Right atrium auricular region (tissue), 2 donors: ENCODE measurements around the gene BBS10. TPM values are rescaled to one million over a fixed set of nuclear protein-coding genes. Genes with fewer than 3 reads are reported as not detected.
"Not testable (repeated sequence)": the region's sequence is repeated elsewhere in the genome, so short reads cannot be mapped to it uniquely, and the experiment has no call there.

ENCODE experiments used
- DNase-seq: peaks from one replicate; pipeline ENCODE4 v3.0.0-alpha.2; 2019; ENCODE audit warnings: low spot score
- H3K27ac ChIP-seq, 2 donors: fragments of 200-600 bp; sonication (generic); 1 replicate in 1 of 2; 2 replicates in 1 of 2; pipeline ENCODE4 v1.5.1; 2016 to 2019
- H3K27me3 ChIP-seq, 2 donors: fragments of 200-600 bp; sonication (generic); one replicate each; pipeline versions ENCODE4 v1.5.1 to v1.6.0; 2017 to 2019
- H3K36me3 ChIP-seq: fragments of 200-600 bp; sonication (generic); one replicate; pipeline ENCODE4 v1.5.1; 2016
- H3K4me1 ChIP-seq, 2 donors: fragments of 200-600 bp; sonication (generic); one replicate each; pipeline versions ENCODE4 v1.5.1 to v1.6.0; 2017 to 2019
- H3K4me3 ChIP-seq, 2 donors: fragments of 200-600 bp; sonication (generic); 1 replicate in 1 of 2; 2 replicates in 1 of 2; pipeline ENCODE4 v1.5.1; 2017 to 2019; ENCODE audit warnings: mild to moderate bottlenecking in 1 of 2, moderate library complexity in 1 of 2
- H3K9me3 ChIP-seq, 2 donors: fragments of 200-600 bp; sonication (generic); one replicate each; pipeline ENCODE4 v1.5.1; 2019
- total RNA-seq, 2 donors: library from RNA; depleted of rRNA; stranded (reverse); fragments of >200 nt; gene quantifications; one replicate each; pipeline ENCODE4 v1.1.0, GENCODE V29; 2016
- TF ChIP-seq, protein P1 (sequence below), 2 donors: fragments of 200-600 bp; sonication (generic); IDR thresholded peaks; one replicate each; pipeline ENCODE4 v1.5.1; 2019; ENCODE audit warnings: antibody characterized with exemption in 2 of 2

BBS10 gene
- total RNA-seq, 2 donors from 2014 or later, result 9.3 to 12.9 TPM

GRCh38 chr12:76366163-76366562, 17.9 kb upstream of the BBS10 start:
- no peak overlapping the region for H3K4me3 ChIP-seq
- DNase-seq, result no peak
- H3K9me3 ChIP-seq, result no peaks in the 10 kb centered on the region
- H3K36me3 ChIP-seq, result peaks cover 39% of the 10 kb centered on the region
- H3K4me1 ChIP-seq, result no peaks in the 10 kb centered on the region
- TF ChIP-seq, protein P1, sequence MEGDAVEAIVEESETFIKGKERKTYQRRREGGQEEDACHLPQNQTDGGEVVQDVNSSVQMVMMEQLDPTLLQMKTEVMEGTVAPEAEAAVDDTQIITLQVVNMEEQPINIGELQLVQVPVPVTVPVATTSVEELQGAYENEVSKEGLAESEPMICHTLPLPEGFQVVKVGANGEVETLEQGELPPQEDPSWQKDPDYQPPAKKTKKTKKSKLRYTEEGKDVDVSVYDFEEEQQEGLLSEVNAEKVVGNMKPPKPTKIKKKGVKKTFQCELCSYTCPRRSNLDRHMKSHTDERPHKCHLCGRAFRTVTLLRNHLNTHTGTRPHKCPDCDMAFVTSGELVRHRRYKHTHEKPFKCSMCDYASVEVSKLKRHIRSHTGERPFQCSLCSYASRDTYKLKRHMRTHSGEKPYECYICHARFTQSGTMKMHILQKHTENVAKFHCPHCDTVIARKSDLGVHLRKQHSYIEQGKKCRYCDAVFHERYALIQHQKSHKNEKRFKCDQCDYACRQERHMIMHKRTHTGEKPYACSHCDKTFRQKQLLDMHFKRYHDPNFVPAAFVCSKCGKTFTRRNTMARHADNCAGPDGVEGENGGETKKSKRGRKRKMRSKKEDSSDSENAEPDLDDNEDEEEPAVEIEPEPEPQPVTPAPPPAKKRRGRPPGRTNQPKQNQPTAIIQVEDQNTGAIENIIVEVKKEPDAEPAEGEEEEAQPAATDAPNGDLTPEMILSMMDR (IDR thresholded peaks at IDR 0.05), result no peak
- H3K27me3 ChIP-seq, result no peaks in the 10 kb centered on the region
- no peak overlapping the region for H3K27ac ChIP-seq

GRCh38 chr12:76364131-76364530, 15.9 kb upstream of the BBS10 start:
- not testable (repeated sequence) for H3K27me3 ChIP-seq, H3K4me1 ChIP-seq, DNase-seq, H3K9me3 ChIP-seq, H3K4me3 ChIP-seq, H3K27ac ChIP-seq
- H3K36me3 ChIP-seq, result peaks cover 30% of the 10 kb centered on the region

GRCh38 chr12:76360316-76360715, 12.1 kb upstream of the BBS10 start:
- no peaks in the 10 kb centered on the region for H3K27me3 ChIP-seq
- no peaks in the 10 kb centered on the region for H3K36me3 ChIP-seq
- H3K27ac ChIP-seq, result no peak overlapping the region
- no peaks in the 10 kb centered on the region for H3K4me1 ChIP-seq
- H3K9me3 ChIP-seq, result no peaks in the 10 kb centered on the region
- no peak overlapping the region for H3K4me3 ChIP-seq
- TF ChIP-seq, protein P1 (IDR thresholded peaks at IDR 0.05), result no peak
- no peak for DNase-seq

DNA sequence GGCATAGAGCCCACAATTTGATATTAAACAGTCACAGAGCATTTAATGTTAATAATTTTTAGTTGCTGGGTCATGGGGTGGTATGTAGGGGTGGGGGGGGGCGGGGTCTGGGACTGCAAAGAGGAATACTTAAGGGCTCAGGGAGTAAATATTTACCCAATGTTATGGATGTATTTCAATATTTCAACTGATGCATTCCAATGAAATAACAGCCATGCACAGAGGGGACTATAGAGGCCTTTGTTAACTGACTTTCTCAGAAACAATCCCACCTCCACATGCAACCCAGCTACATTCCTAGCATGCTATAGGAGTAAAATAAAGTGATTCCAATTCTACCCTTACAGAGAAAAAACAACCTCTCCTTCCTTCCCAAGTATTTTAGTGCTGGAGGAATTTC, 7.9 kb upstream of the BBS10 start:
- Histone ChIP-seq H3K36me3 (no peaks in the 10 kb centered on the region), H3K9me3 (no peaks in the 10 kb centered on the region), H3K4me3 (no peak overlapping the region), H3K27me3 (no peaks in the 10 kb centered on the region), H3K4me1 (no peaks in the 10 kb centered on the region), H3K27ac (no peak overlapping the region)
- TF ChIP-seq, protein P1 (IDR thresholded peaks at IDR 0.05), result no peak
- DNase-seq, result no peak

GRCh38 chr12:76346798-76347420, 1.3 kb downstream of the BBS10 start:
- no peaks in the 10 kb centered on the region for H3K27me3 ChIP-seq
- H3K36me3 ChIP-seq, result no peaks in the 10 kb centered on the region
- peak overlapping the region; percentile 78 to 88 for H3K27ac ChIP-seq
- DNase-seq, result no peak
- no peaks in the 10 kb centered on the region for H3K9me3 ChIP-seq
- H3K4me1 ChIP-seq, result peaks cover 0 to 39% of the 10 kb centered on the region in 2 donors
- TF ChIP-seq, protein P1 (IDR thresholded peaks at IDR 0.05), result peak in 1 of 2 donors; percentile 60
- peak overlapping the region in 1 of 2 donors; percentile 76 for H3K4me3 ChIP-seq

DNA sequence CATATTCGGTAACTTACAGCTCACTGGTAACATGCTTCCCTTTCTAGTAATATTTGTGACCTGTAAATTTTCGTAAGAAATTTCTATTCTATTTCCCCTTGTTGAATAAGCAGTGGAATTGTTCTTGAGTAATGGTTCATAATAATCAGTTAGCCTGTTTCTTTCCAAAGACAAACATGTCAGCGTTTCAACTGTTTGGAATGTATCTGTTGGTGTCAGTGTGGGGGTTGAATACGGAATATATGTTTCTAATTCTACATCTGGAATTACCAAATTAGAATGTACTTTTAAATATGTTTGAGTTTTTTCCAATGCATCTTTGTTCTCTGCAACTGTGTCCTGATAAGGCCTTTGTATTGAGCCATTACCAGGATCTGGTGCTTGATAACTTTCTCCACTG, 2.0 kb downstream of the BBS10 start:
- peaks cover 0 to 39% of the 10 kb centered on the region in 2 donors for H3K4me1 ChIP-seq
- no peaks in the 10 kb centered on the region for H3K36me3 ChIP-seq
- TF ChIP-seq, protein P1 (IDR thresholded peaks at IDR 0.05), result no peak
- no peaks in the 10 kb centered on the region for H3K9me3 ChIP-seq
- no peak overlapping the region for H3K4me3 ChIP-seq
- H3K27me3 ChIP-seq, result no peaks in the 10 kb centered on the region
- DNase-seq, result no peak
- peak overlapping the region in 1 of 2 donors; percentile 28 for H3K27ac ChIP-seq
